Lung microvascular endothelial cell (primary cell): ENCODE measurements around the gene LMO1. TPM values are rescaled to one million over a fixed set of nuclear protein-coding genes. Genes with fewer than 3 reads are reported as not detected.

ENCODE experiments used
- DNase-seq, 2 donors: peaks; one replicate each; pipeline versions ENCODE4 v3.0.0 to v3.0.0-alpha.2; 2010; ENCODE audit warnings: low read depth in 2 of 2
- total RNA-seq: library from RNA; depleted of rRNA; stranded (reverse); fragments of >200 nt; gene quantifications from 2 replicates; pipeline ENCODE4 v1.2.1, GENCODE V29; 2014

Gene LMO1
- total RNA-seq, 1 donor from 2014 or later = not detected

- no peak for DNase-seq
These were observed 56.3 kb downstream of the LMO1 start for GRCh38 chr11:8207080-8208000.

GRCh38 chr11:8206251-8207079, 57.2 kb downstream of the LMO1 start:
- DNase-seq = peak in 1 of 2 donors; percentile 23

GRCh38 chr11:8205566-8205965, 58.1 kb downstream of the LMO1 start:
- no peak for DNase-seq

- no peak for DNase-seq
These were observed 59.1 kb downstream of the LMO1 start for GRCh38 chr11:8204596-8204995.

- DNase-seq = no peak
These were observed 59.7 kb downstream of the LMO1 start for GRCh38 chr11:8204025-8204424.

DNA sequence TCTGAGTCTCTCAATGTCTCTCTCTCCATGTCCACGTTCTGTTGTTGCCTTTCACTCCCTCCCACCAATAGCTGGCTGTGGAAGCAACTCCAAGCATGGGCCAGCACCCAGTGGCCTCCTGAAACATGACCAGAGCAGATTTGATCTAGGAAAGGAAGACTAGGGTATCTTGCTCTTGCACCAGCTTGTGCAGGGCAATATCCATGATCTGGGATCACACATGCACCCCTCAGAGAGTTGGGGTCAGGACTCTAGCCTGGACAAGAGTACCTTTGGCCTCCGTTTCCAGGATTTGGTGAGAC, 60.3 kb downstream of the LMO1 start:
- no peak for DNase-seq

DNA sequence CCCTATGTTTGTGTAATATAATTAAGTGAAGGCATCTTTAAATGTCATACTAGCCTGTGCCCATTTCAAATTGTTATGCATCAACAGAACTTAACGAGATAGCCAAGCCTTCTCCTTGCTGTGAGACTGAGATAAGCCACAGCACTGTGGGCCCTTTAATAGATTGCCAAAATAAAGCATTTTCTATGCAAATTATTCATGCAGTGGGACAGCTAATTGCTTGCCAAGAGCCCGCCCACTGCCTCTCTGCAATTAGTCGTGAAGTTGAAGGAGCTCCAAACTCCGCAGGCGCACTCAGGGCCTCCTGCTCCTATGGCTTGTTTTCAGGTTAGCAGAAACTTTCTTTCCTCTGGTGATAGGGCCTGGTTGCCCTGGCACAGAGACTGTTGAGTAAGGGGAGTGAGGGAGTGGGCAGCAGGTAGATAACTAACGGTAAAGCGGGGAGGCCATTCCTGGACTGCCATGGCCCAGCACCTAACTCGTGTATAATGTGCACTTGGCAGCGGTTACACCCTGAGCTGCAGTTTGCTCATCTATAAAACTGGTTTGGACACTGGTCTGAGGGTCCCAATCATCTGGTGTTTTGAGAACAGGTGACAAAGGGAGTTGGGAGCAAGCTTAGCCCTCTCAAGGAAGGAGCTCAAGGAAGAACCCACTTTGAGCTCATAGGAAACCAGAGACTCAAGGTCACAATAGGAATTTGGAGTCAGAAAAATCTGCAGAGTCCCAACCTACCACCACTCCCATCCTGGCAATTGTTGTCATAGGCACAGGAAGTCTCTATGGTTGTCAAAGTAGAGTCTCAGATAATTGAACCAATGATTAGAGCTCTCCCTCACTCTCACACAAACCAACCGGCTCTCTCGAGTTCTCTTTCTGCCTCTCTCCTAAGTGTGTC, 60.9 kb downstream of the LMO1 start:
- DNase-seq = no peak

DNA sequence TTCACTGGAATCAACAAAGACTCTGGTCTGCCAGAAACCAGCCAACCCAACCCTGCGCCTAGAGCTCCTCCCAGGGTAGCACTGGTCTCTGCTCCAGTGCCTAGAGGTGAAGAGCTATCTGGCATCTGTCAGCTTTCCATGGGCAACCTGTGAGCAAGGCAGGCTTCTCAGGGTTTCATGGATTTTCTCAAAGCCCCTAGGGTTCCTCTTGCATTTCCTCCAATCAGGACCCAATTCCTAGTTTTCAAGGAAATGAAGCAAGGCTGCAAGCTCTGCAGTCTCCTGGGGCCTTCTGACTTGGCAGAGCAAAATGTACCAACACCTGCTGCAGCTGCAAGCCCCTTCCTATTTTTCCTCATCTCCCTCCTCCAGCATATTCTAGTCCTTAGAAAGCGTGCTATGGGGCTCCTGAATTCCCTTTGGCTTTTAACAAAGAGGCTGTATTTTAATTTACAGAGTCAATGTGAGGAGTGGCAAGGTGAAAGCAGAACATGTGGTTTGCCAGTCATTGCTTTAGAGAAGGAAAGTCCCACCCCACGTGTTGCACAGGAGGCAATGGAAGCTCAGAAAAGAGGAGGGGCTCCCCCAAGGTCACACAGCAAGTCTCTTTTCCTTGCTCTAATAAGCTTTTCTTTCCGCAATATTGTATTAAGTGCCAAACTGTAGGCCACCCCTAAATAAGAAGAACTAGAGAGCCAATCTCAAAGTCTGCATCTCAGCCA, 61.9 kb downstream of the LMO1 start:
- no peak for DNase-seq

DNA sequence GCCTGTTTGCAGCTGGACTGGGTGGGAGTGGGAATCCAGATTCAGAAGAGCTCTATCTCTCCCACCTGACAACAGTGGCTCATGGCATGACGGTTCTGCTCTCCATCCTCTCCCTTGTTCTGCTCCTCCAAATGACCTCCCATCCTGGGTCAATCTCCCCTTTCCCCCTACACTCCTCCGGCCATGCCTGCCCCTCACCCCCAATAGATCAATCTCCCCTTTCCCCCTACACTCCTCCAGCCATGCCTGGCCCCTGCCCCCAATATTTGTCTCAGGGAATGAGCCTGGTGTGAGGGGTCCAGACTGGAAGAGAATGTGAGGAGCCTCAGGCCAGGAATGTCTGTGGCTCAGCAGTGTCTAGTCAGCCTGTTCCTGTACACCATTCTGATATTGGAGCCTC, 64.0 kb downstream of the LMO1 start:
- DNase-seq = no peak

- DNase-seq = peak in 1 of 2 donors; percentile 66
These were observed 66.9 kb downstream of the LMO1 start for GRCh38 chr11:8196749-8197148.

DNA sequence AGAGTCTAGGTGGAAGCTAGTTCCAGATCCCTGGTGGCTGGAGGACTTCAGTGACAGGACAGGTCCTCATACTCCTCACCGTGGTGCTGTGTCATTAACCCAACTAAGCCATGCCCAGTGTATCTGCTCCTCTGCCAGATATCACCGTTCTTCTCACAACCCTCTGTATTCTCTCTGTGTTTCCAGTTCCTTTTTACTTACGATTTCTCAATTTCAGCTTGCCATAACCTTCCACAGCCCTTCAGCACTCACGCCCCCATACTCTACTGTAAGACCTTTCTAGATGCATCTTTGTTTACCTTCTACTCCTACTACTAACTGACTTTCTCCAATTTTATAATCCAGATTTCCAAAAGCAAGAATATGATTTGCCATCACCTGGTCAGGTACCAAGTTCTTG, 68.7 kb downstream of the LMO1 start:
- no peak for DNase-seq

DNA sequence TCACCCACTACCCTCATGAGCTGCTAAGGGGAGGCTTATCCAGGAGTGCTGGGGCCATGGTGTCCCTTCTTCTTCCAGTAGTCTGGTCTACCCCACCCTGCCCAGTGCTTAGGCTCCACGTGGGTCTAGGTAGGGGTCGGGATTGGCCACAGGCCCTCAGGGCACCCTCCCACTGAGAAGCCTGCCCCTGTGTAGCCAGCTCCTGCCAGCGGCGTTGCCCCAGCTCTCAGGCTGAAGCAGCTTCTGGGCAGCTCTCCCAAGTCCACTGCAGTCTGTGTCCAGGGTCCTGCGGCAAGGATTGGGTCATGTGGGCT, 70.8 kb downstream of the LMO1 start:
- no peak for DNase-seq

DNA sequence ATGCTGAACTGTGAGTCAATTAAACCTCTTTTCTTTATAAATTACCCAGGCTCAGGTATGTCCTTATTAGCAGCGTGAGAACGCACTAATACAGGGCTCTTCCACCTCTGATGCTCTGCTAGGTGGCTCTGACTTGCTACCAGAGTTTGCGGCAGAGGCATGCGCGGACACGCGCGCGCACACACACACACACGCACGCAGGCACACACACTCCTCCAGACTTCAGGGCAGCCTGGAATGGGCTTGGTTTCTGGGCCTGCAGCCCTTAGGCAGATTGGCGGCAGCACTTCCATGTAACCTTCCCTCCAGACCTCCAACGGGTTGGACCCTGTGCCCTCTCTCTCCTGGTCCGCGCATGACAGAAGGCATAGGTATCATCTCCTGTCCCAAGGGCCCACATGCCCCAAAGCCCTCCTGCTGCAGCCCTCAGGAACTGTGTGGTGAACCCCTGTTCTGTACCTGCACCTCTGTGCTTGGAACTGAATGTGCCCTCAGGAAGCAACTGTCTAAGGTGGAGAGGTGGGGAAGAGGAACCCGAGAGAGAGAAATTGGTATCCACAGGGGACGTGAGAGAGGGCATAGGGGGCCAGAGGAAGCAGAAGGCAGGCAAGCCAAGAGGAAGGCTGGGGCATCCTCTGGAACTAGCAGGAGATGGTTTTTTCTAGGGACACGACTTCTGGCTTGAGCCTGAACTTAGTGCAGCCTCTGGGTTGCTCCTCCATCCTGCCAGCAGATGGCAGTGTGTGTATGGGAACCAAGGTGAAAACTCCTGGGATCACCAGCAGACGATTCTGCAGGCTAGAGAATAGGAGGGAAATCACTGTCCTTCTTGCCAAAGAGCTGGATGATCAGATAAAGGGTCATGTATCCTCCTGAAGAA, 71.4 kb downstream of the LMO1 start:
- peak; percentile 67 to 80 for DNase-seq

DNA sequence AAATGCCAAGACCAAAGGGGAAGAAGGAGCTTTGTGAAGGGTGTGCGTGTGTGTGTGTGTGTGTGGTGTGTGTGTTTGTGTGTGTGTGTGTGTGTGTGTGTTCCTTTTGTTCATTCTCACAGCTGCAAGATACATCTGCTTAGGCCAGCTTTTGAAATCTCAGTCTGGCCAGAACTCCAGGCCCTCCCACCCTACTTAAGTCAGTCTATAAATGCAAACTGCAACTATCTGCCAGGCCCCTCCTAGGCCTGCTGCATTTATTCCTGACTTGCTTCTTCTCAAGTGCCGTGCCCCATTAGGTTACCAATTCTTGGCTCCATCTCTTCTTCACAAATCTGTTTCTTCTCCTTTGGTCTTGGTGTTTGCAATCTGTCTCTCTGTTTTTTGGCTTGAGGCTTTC, 73.2 kb downstream of the LMO1 start:
- no peak for DNase-seq

GRCh38 chr11:8186429-8186828, 77.2 kb downstream of the LMO1 start:
- no peak for DNase-seq

DNA sequence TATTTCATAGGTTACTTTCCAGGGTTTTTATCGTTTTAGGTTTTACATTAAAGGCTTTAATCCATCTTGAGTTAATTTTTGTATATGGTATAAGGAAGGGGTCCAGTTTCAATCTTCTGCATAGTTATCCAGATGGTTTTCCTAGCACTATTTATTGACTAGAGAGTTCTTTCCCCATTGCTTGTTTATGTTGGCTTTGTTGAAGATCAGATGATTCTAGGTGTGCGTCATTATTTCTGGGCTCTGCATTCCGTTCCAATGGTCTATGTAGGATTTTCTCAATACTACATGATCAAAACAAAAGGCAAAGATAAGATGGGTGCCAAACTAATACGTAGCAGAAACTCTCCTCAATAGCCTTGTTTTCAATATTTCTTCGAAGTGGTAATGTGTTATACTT, 80.6 kb downstream of the LMO1 start:
- DNase-seq = peak in 1 of 2 donors; percentile 81

DNA sequence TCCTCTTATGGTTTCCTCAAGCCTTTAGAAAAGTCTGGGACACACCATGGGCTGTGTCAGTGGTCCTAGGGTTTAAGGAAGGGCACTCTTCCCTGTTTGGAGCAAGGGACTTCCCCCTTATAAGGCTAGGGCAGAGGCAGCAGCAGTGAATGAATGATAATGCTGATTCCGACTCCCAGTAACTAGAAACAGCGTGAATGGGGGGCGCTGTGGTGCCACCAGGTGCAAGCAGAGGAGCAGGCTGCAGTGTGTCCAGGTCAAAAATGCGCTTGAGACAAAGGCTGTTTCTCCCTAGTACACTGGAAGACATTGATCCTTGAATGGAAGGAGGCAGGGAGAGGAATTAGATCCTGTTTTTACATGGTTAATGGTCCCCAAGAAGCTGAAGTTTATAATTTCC, 83.2 kb downstream of the LMO1 start:
- no peak for DNase-seq

DNA sequence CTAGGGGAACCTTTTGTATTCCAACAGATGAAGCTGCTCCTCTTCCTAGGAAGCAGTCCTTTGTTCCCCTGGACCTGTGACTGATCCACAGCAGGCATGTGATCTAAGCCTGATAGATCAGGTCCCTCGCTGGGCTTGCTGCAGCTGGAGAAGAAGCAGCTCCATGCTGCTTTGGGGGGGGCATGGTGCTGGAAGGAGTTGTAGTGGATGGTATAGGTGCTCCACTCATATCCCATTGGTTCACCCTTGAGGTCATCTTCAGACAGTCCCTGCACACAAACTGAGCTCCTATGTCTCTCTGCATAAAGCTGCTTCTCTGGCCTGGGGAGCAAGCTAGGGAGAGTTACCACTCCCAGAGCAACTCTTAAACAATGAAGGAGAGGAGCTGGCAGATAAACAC, 85.4 kb downstream of the LMO1 start:
- DNase-seq = no peak

- no peak for DNase-seq
These were observed 86.5 kb downstream of the LMO1 start for GRCh38 chr11:8177136-8177535.
